ENCODE results near the gene NAA80. TPM values are rescaled to one million over a fixed set of nuclear protein-coding genes. Genes with fewer than 3 reads are reported as not detected.

NAA80 gene
- total and polyA plus RNA-seq, 2 of the 13 experiments (the other 11 are each of a cell fraction or from before 2014, with no cell fraction given), result 3.4 to 8.7 TPM

DNA sequence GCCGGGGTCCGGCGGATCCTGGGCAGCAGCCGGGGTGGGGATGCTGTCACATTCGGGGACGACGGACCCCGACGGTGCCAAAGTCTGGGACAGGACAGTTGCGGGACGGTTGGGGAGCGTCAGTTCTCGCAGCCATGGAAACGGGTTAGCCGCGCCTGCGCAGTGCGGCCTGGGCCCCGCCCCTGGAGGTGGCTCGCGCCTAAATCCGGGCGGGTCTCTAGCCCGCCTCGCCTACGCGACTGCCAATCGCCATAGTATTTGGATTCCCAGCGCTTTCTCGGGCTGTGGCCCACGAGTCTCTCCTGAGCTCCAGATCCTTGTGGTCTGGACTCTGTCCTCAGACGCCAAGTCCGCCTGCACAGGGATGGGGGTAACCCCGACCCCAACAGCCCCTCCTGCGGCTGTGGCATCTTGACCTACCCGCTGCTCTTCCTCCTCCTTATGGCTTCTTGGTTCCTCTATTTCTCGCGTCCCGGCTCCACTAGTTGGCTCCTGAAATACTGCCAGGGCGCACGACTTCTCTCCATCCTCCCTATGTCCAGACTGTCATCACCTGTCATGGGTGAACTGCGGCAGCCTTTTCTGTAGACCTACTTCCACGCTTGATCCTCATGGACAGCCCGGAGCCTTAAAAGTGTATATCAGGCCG lies 46.5 kb upstream of the NAA80 start, which contains the start of gene ZMYND10 (continued):
- TF ChIP-seq, protein P1, sequence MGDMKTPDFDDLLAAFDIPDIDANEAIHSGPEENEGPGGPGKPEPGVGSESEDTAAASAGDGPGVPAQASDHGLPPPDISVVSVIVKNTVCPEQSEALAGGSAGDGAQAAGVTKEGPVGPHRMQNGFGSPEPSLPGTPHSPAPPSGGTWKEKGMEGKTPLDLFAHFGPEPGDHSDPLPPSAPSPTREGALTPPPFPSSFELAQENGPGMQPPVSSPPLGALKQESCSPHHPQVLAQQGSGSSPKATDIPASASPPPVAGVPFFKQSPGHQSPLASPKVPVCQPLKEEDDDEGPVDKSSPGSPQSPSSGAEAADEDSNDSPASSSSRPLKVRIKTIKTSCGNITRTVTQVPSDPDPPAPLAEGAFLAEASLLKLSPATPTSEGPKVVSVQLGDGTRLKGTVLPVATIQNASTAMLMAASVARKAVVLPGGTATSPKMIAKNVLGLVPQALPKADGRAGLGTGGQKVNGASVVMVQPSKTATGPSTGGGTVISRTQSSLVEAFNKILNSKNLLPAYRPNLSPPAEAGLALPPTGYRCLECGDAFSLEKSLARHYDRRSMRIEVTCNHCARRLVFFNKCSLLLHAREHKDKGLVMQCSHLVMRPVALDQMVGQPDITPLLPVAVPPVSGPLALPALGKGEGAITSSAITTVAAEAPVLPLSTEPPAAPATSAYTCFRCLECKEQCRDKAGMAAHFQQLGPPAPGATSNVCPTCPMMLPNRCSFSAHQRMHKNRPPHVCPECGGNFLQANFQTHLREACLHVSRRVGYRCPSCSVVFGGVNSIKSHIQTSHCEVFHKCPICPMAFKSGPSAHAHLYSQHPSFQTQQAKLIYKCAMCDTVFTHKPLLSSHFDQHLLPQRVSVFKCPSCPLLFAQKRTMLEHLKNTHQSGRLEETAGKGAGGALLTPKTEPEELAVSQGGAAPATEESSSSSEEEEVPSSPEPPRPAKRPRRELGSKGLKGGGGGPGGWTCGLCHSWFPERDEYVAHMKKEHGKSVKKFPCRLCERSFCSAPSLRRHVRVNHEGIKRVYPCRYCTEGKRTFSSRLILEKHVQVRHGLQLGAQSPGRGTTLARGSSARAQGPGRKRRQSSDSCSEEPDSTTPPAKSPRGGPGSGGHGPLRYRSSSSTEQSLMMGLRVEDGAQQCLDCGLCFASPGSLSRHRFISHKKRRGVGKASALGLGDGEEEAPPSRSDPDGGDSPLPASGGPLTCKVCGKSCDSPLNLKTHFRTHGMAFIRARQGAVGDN (CRISPR knock-in tag; IDR thresholded peaks at IDR 0.05), result peak; percentile 20; the same call in 1 of the 2 replicates
- TF ChIP-seq RBFOX2 (IDR thresholded peaks at IDR 0.05; ENCODE audit: low read depth, low read length), result 0 out of 2 replicates have a peak, but pooled peaks have one; percentile 18
- no peak for TF ChIP-seq JARID2 (CRISPR knock-in tag; IDR thresholded peaks at IDR 0.05; ENCODE audit: insufficient replicate concordance)
- TF ChIP-seq POLR2AphosphoS5 (IDR thresholded peaks at IDR 0.05; ENCODE audit: low read depth, low read length), result no peak
- no peak for TF ChIP-seq SMARCE1 (IDR thresholded peaks at IDR 0.05; ENCODE audit: borderline replicate concordance)
- TF ChIP-seq BORCS8-MEF2B (CRISPR knock-in tag; IDR thresholded peaks at IDR 0.05), result no peak
- no peak for TF ChIP-seq ATM (IDR thresholded peaks at IDR 0.05; ENCODE audit: borderline replicate concordance)
- TF ChIP-seq, protein P2, sequence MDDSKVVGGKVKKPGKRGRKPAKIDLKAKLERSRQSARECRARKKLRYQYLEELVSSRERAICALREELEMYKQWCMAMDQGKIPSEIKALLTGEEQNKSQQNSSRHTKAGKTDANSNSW (CRISPR knock-in tag; IDR thresholded peaks at IDR 0.05; ENCODE audit: borderline replicate concordance), result no peak
- no peak for TF ChIP-seq GABPA (IDR thresholded peaks at IDR 0.05; ENCODE audit: low read depth, low read length)
- TF ChIP-seq GABPA (CRISPR knock-in tag; IDR thresholded peaks at IDR 0.05; ENCODE audit: low read depth), result no peak
- TF ChIP-seq, protein P3, sequence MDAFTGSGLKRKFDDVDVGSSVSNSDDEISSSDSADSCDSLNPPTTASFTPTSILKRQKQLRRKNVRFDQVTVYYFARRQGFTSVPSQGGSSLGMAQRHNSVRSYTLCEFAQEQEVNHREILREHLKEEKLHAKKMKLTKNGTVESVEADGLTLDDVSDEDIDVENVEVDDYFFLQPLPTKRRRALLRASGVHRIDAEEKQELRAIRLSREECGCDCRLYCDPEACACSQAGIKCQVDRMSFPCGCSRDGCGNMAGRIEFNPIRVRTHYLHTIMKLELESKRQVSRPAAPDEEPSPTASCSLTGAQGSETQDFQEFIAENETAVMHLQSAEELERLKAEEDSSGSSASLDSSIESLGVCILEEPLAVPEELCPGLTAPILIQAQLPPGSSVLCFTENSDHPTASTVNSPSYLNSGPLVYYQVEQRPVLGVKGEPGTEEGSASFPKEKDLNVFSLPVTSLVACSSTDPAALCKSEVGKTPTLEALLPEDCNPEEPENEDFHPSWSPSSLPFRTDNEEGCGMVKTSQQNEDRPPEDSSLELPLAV (CRISPR knock-in tag; conservative IDR thresholded peaks at IDR 0.05; ENCODE audit: low read depth), result no peak
